A549 (cell line): Measurements from ENCODE around the gene CD164L2. TPM values are rescaled to one million over a fixed set of nuclear protein-coding genes. Genes with fewer than 3 reads are reported as not detected.

Experiments
- ATAC-seq, 2 experiments: fragments of 200-7000 bp in 1 of 2; fragments of >200 bp in 1 of 2; cut with Nextera tagmentation in 1 of 2; cut with Tn5 transposase in 1 of 2; 3 replicates each; pipeline versions ENCODE4 v1.8.0 to v1.9.1; 2018 to 2020; ENCODE audit warnings: mild to moderate bottlenecking in 1 of 2, moderate library complexity in 1 of 2
- CTCF ChIA-PET: fragments of 300-600 bp; sonication (Branson Sonifier 250); formaldehyde crosslinking; extraction: SDS; loops from one replicate; lab custom pipeline; 2021; ENCODE audit warnings: antibody characterized with exemption, inconsistent platforms; lab: Yijun Ruan, JAX
- POLR2A ChIA-PET: fragments of 350-600 bp; formaldehyde crosslinking; extraction: SDS; loops from one replicate; lab custom pipeline; 2021; ENCODE audit warnings: antibody characterized with exemption, inconsistent platforms; lab: Yijun Ruan, JAX
- DNase-seq, 2 experiments: peaks; one replicate each; pipeline versions ENCODE4 v3.0.0 to v3.0.0-alpha.2; 2011 to 2016; ENCODE audit warnings: low read depth in 1 of 2, low spot score in 1 of 2
- FAIRE-seq: peaks from 2 replicates; lab custom pipeline; 2011; peaks lifted over from hg19 to GRCh38; lab: Jason Lieb, UNC
- H3K27ac ChIP-seq, 2 experiments: fragments of >200 bp; sonication (Bioruptor Twin); formaldehyde crosslinking; 3 replicates each; pipeline ENCODE4 v1.5.1; 2016 to 2017
- H3K4me1 ChIP-seq: fragments of >200 bp; sonication (Bioruptor Twin); formaldehyde crosslinking; 3 replicates; pipeline ENCODE4 v1.6.1; 2016
- H3K4me2 ChIP-seq: fragments of >200 bp; sonication (Bioruptor Twin); formaldehyde crosslinking; 3 replicates; pipeline ENCODE4 v1.6.1; 2016
- H3K4me3 ChIP-seq: fragments of >200 bp; sonication (Bioruptor Twin); formaldehyde crosslinking; 3 replicates; pipeline ENCODE4 v1.5.1; 2016
- H3K9me3 ChIP-seq: fragments of >200 bp; sonication (Bioruptor Twin); formaldehyde crosslinking; 3 replicates; pipeline ENCODE4 v1.6.1; 2016
- CBX8 ChIP-seq: fragments of 200-600 bp; sonication (generic); IDR thresholded peaks from 2 replicates; pipeline ENCODE4 v1.6.1; 2016
- CHD2 ChIP-seq: fragments of 150-350 bp; IDR thresholded peaks from 2 replicates; pipeline ENCODE4 v1.6.1; 2014; ENCODE audit warnings: low read length; ENCODE audit not compliant: partially characterized antibody
- CHD4 ChIP-seq: fragments of 200-600 bp; sonication (generic); IDR thresholded peaks from 2 replicates; pipeline ENCODE4 v1.6.1; 2016; ENCODE audit warnings: antibody characterized with exemption, mild to moderate bottlenecking, borderline replicate concordance
- EHF ChIP-seq: fragments of 250-450 bp; sonication (Bioruptor Pico); IDR thresholded peaks from 2 replicates; pipeline ENCODE4 v1.5.0; 2020; ENCODE audit warnings: mild to moderate bottlenecking
- ESRRA ChIP-seq: fragments of 150-350 bp; IDR thresholded peaks from 2 replicates; pipeline ENCODE4 v1.6.1; 2014; ENCODE audit warnings: mild to moderate bottlenecking, low read length, borderline replicate concordance
- FOXS1 ChIP-seq: fragments of 250-450 bp; sonication (Bioruptor Pico); IDR thresholded peaks from 2 replicates; pipeline ENCODE4 v1.5.0; 2020; ENCODE audit warnings: mild to moderate bottlenecking, moderate library complexity
- HDAC2 ChIP-seq: fragments of 200-600 bp; sonication (generic); IDR thresholded peaks from 2 replicates; pipeline ENCODE4 v1.6.1; 2016
- HOXA7 ChIP-seq: fragments of 250-450 bp; sonication (Bioruptor Pico); IDR thresholded peaks from 2 replicates; pipeline ENCODE4 v1.5.0; 2020; ENCODE audit warnings: mild to moderate bottlenecking, moderate library complexity
- HOXB5 ChIP-seq: fragments of 250-450 bp; sonication (Bioruptor Pico); IDR thresholded peaks from 2 replicates; pipeline ENCODE4 v1.5.0; 2020; ENCODE audit warnings: mild to moderate bottlenecking, moderate library complexity
- JUNB ChIP-seq: fragments of >200 bp; sonication (Bioruptor Twin); formaldehyde crosslinking; IDR thresholded peaks from 2 replicates; pipeline ENCODE4 v1.6.1; 2016
- KDM5A ChIP-seq: fragments of 200-600 bp; sonication (generic); IDR thresholded peaks from 2 replicates; pipeline ENCODE4 v1.6.1; 2016; ENCODE audit warnings: antibody characterized with exemption, mild to moderate bottlenecking
- MYC ChIP-seq: IDR thresholded peaks from 2 replicates; pipeline ENCODE4 v1.6.1; 2012; ENCODE audit warnings: mild to moderate bottlenecking, inconsistent platforms, low read length, improper control_type of control experiment, borderline replicate concordance
- NFE2L2 ChIP-seq: fragments of 150-350 bp; conservative IDR thresholded peaks from 2 replicates; pipeline ENCODE4 v1.6.1; 2014; ENCODE audit warnings: low read length
- NPAS2 ChIP-seq: fragments of 250-450 bp; sonication (Bioruptor Pico); IDR thresholded peaks from 2 replicates; pipeline ENCODE4 v1.8.0; 2022; ENCODE audit warnings: mild to moderate bottlenecking, moderate library complexity, borderline replicate concordance
- POLR2AphosphoS2 ChIP-seq: conservative IDR thresholded peaks from 2 replicates; pipeline ENCODE4 v1.6.1; 2012; ENCODE audit warnings: low read length, improper control_type of control experiment, inconsistent platforms
- RAD21 ChIP-seq, 2 experiments: fragments of >200 bp in 1 of 2; sonication (Bioruptor Twin) in 1 of 2; formaldehyde crosslinking in 1 of 2; IDR thresholded peaks in 1 of 2; conservative IDR thresholded peaks in 1 of 2; 2 replicates in 1 of 2; 3 replicates in 1 of 2; pipeline ENCODE4 v1.6.1; 2012 to 2018; ENCODE audit warnings: inconsistent platforms in 1 of 2
- RFX5 ChIP-seq: fragments of 450-650 bp; IDR thresholded peaks from 2 replicates; pipeline ENCODE4 v1.7.1; 2014; ENCODE audit warnings: antibody characterized with exemption, mild to moderate bottlenecking, moderate library complexity
- ZC3H11A ChIP-seq: fragments of 450-650 bp; IDR thresholded peaks from 2 replicates; pipeline ENCODE4 v1.6.1; 2014; ENCODE audit warnings: antibody characterized with exemption, mild to moderate bottlenecking
- ZSCAN20 ChIP-seq: fragments of 250-450 bp; sonication (Bioruptor Pico); IDR thresholded peaks from 2 replicates; pipeline ENCODE4 v1.8.0; 2022; ENCODE audit warnings: mild to moderate bottlenecking, moderate library complexity
- WGBS: methylation state at CpG from one replicate; pipeline ENCODE4 v1.1.6; 2017; ENCODE audit errors: missing lambda C conversion rate; 5-methylcytosine and 5-hydroxymethylcytosine counted together
- polyA plus RNA-seq, 4 experiments: library from polyadenylated mRNA; depleted of rRNA in 3 of 4; stranded (reverse); fragments of >200 nt; fragmentation: RNase III in 1 of 4; extraction: RNeasy Plus Mini Kit Qiagen cat#74134 plus additional on column Dnase treatment in 1 of 4; gene quantifications; 2 replicates in 3 of 4; 3 replicates in 1 of 4; pipeline ENCODE4 v1.2.3, GENCODE V29; 2011 to 2017
- TF ChIP-seq, protein P1 (sequence below): fragments of >200 bp; sonication (Bioruptor Twin); formaldehyde crosslinking; IDR thresholded peaks from 3 replicates; pipeline ENCODE4 v1.5.1; 2016
- TF ChIP-seq, protein P2 (sequence below): IDR thresholded peaks from 2 replicates; pipeline ENCODE4 v1.6.1; 2012; ENCODE audit warnings: low read depth, borderline replicate concordance
- TF ChIP-seq, protein P3 (sequence below): fragments of 450-650 bp; IDR thresholded peaks from 2 replicates; pipeline ENCODE4 v1.6.1; 2014; ENCODE audit warnings: antibody characterized with exemption
- TF ChIP-seq, protein P4 (sequence below): fragments of 200-600 bp; sonication (generic); IDR thresholded peaks from 2 replicates; pipeline ENCODE4 v1.6.1; 2016; ENCODE audit warnings: antibody characterized with exemption, mild to moderate bottlenecking, moderate library complexity

The CD164L2 gene
- polyA plus RNA-seq, 2 of the 4 experiments (the other 2 are of a cell fraction) = not detected

DNA sequence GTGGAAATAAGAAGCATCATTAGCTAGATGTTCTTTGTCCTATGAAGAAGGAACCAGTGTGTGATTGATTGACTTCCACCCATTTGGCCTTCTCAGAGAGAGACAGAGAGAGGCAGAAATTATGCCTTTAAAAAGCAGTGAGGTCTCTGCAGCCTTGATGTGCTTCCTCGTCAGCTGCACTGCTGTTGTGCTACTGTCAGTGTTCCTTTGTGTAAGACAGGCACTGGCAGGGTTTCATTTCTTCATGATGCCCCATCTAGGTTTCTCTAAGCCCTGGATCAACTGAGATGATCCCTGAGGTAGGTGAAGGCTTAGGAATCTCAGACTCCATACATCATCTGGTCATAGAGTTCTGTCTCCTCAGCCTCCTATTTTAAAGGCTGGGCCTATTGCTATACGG lies 44.2 kb upstream of the CD164L2 start:
- DNase-seq (no peak), ATAC-seq (no peak), FAIRE-seq (no peak)
- Histone ChIP-seq H3K4me3 (no peak overlapping the region), H3K4me1 (peaks cover 5% of the 10 kb centered on the region; the same call in 1 of the 3 replicates)
- POLR2A ChIA-PET = no interaction called here
- TF ChIP-seq ESRRA (no peak), EHF (CRISPR knock-in tag) (no peak), KDM5A (no peak), JUNB (no peak), RFX5 (no peak), HDAC2 (no peak), RAD21 (conservative IDR thresholded peaks at IDR 0.05 in 1 of 2, IDR thresholded peaks at IDR 0.05 in 1 of 2) (no peak), POLR2AphosphoS2 (no peak), ZC3H11A (no peak), FOXS1 (no peak)
- TF ChIP-seq, protein P1, sequence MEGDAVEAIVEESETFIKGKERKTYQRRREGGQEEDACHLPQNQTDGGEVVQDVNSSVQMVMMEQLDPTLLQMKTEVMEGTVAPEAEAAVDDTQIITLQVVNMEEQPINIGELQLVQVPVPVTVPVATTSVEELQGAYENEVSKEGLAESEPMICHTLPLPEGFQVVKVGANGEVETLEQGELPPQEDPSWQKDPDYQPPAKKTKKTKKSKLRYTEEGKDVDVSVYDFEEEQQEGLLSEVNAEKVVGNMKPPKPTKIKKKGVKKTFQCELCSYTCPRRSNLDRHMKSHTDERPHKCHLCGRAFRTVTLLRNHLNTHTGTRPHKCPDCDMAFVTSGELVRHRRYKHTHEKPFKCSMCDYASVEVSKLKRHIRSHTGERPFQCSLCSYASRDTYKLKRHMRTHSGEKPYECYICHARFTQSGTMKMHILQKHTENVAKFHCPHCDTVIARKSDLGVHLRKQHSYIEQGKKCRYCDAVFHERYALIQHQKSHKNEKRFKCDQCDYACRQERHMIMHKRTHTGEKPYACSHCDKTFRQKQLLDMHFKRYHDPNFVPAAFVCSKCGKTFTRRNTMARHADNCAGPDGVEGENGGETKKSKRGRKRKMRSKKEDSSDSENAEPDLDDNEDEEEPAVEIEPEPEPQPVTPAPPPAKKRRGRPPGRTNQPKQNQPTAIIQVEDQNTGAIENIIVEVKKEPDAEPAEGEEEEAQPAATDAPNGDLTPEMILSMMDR = no peak
- TF ChIP-seq, all 56 proteins: peak for 0
- 92% methylated on average over 1 of the region's 2 CpGs for WGBS
- no peaks in the 10 kb centered on the region for H3K9me3 ChIP-seq
- no peak overlapping the region for H3K27ac ChIP-seq
- H3K4me2 ChIP-seq = no peak overlapping the region
- CTCF ChIA-PET = interaction anchor here (0.6 to 0.8 kb wide), 2 partner anchors 20 to 33 kb away, joined by 3 read pairs; no protein-coding TSS in a partner anchor

DNA sequence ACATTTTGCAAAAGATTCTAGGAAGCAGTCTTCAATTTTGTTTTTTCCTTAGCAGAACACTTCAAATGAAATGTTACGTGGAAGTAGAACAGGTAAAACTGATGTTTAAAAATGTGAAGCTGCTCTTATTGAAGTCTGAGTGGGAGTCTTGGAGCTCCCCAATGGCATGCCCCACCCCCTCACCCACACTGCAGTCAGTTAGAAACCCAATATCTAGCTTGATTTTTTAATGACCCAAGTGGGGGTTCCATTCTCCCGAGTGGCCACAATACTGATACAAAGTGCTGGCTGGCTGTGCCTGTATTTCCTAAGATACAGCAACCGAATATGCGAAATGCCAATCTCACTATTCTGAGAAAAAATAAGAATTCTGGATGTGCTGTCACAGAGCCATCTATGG lies 40.6 kb upstream of the CD164L2 start:
- Histone ChIP-seq H3K27ac (no peak overlapping the region), H3K4me2 (no peak overlapping the region), H3K4me3 (no peak overlapping the region), H3K9me3 (no peaks in the 10 kb centered on the region), H3K4me1 (peaks cover 8% of the 10 kb centered on the region)
- no peak for ATAC-seq
- CTCF ChIA-PET = interaction anchor here (1.1 to 2.0 kb wide), 3 partner anchors 9 to 133 kb away, joined by 3 to 7 read pairs (median 6); no protein-coding TSS in a partner anchor
- DNase-seq = no peak
- 90% methylated on average over 4 of the region's 4 CpGs for WGBS
- FAIRE-seq = no peak
- TF ChIP-seq, protein P2, sequence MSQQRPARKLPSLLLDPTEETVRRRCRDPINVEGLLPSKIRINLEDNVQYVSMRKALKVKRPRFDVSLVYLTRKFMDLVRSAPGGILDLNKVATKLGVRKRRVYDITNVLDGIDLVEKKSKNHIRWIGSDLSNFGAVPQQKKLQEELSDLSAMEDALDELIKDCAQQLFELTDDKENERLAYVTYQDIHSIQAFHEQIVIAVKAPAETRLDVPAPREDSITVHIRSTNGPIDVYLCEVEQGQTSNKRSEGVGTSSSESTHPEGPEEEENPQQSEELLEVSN = no peak
- TF ChIP-seq HOXB5 (CRISPR knock-in tag) = no peak
- TF ChIP-seq, protein P3, sequence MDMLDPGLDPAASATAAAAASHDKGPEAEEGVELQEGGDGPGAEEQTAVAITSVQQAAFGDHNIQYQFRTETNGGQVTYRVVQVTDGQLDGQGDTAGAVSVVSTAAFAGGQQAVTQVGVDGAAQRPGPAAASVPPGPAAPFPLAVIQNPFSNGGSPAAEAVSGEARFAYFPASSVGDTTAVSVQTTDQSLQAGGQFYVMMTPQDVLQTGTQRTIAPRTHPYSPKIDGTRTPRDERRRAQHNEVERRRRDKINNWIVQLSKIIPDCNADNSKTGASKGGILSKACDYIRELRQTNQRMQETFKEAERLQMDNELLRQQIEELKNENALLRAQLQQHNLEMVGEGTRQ = no peak
- TF ChIP-seq ZSCAN20 (CRISPR knock-in tag) = no peak
- TF ChIP-seq CHD4 = no peak
- TF ChIP-seq, protein P4, sequence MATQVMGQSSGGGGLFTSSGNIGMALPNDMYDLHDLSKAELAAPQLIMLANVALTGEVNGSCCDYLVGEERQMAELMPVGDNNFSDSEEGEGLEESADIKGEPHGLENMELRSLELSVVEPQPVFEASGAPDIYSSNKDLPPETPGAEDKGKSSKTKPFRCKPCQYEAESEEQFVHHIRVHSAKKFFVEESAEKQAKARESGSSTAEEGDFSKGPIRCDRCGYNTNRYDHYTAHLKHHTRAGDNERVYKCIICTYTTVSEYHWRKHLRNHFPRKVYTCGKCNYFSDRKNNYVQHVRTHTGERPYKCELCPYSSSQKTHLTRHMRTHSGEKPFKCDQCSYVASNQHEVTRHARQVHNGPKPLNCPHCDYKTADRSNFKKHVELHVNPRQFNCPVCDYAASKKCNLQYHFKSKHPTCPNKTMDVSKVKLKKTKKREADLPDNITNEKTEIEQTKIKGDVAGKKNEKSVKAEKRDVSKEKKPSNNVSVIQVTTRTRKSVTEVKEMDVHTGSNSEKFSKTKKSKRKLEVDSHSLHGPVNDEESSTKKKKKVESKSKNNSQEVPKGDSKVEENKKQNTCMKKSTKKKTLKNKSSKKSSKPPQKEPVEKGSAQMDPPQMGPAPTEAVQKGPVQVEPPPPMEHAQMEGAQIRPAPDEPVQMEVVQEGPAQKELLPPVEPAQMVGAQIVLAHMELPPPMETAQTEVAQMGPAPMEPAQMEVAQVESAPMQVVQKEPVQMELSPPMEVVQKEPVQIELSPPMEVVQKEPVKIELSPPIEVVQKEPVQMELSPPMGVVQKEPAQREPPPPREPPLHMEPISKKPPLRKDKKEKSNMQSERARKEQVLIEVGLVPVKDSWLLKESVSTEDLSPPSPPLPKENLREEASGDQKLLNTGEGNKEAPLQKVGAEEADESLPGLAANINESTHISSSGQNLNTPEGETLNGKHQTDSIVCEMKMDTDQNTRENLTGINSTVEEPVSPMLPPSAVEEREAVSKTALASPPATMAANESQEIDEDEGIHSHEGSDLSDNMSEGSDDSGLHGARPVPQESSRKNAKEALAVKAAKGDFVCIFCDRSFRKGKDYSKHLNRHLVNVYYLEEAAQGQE = no peak
- no peak for TF ChIP-seq HOXA7
- TF ChIP-seq EHF (CRISPR knock-in tag) = no peak
- no peak for TF ChIP-seq CBX8
- no peak for TF ChIP-seq FOXS1
- TF ChIP-seq MYC = no peak
- TF ChIP-seq, protein P1 = no peak
- TF ChIP-seq NPAS2 (CRISPR knock-in tag) = no peak
- TF ChIP-seq NFE2L2 = no peak
- no peak for TF ChIP-seq CHD2
- POLR2A ChIA-PET = no interaction called here
